Breast epithelium (tissue), 4 donors: ENCODE measurements around the gene LYRM9. TPM values are rescaled to one million over a fixed set of nuclear protein-coding genes. Genes with fewer than 3 reads are reported as not detected.

Experiments
- DNase-seq, 2 donors: peaks; one replicate each; pipeline ENCODE4 v3.0.0-alpha.2; 2019; ENCODE audit warnings: low spot score in 2 of 2
- H3K27ac ChIP-seq, 2 donors: fragments of 200-600 bp; sonication (generic) in 1 of 2; one replicate each; pipeline ENCODE4 v1.5.1; 2016 to 2019; ENCODE audit warnings: mild to moderate bottlenecking in 1 of 2
- H3K27me3 ChIP-seq, 2 donors: fragments of 200-600 bp; sonication (generic) in 1 of 2; one replicate each; pipeline versions ENCODE4 v1.5.1 to v1.6.0; 2017 to 2019; ENCODE audit warnings: control low read depth in 1 of 2, mild to moderate bottlenecking in 1 of 2
- H3K36me3 ChIP-seq: fragments of 200-600 bp; one replicate; pipeline ENCODE4 v1.5.1; 2019
- H3K4me1 ChIP-seq, 2 donors: fragments of 200-600 bp; sonication (generic); one replicate each; pipeline ENCODE4 v1.5.1; 2016 to 2019; ENCODE audit warnings: control low read depth in 1 of 2
- H3K4me3 ChIP-seq, 3 donors: fragments of 200-600 bp; sonication (generic); 1 replicate in 2 of 3; 2 replicates in 1 of 3; pipeline ENCODE4 v1.5.1; 2016 to 2019; ENCODE audit warnings: mild to moderate bottlenecking in 3 of 3, moderate library complexity in 2 of 3
- H3K9me3 ChIP-seq, 2 donors: fragments of 200-600 bp; sonication (generic) in 1 of 2; one replicate each; pipeline ENCODE4 v1.5.1; 2016 to 2019; ENCODE audit warnings: control low read depth in 1 of 2
- CTCF ChIP-seq, 3 donors: fragments of 450-650 bp; IDR thresholded peaks; one replicate each; pipeline ENCODE4 v1.5.1; 2016 to 2017; ENCODE audit warnings: antibody characterized with exemption in 3 of 3, mild to moderate bottlenecking in 3 of 3, moderate library complexity in 3 of 3
- POLR2A ChIP-seq: fragments of 450-650 bp; IDR thresholded peaks from one replicate; pipeline ENCODE4 v1.6.1; 2016; ENCODE audit warnings: antibody characterized with exemption, mild to moderate bottlenecking, moderate library complexity
- POLR2AphosphoS5 ChIP-seq, 3 donors: sonication (generic); formaldehyde crosslinking; IDR thresholded peaks; one replicate each; pipeline ENCODE4 v1.6.1; 2017; ENCODE audit warnings: antibody characterized with exemption in 3 of 3
- intact Hi-C: fragments of 100-400 bp; cut with DNase I; formaldehyde crosslinking; loops from one replicate; pipeline ENCODE4 v1.15.1; 2023; ENCODE audit warnings: low total_unique reads
- total RNA-seq, 3 donors: library from RNA; depleted of rRNA; stranded (reverse); fragments of >200 nt; gene quantifications; one replicate each; pipeline ENCODE4 v1.1.0, GENCODE V29; 2016

LYRM9 gene
- total RNA-seq, 3 donors from 2014 or later: 23.3 to 31.3 (median 31.2) TPM

DNA sequence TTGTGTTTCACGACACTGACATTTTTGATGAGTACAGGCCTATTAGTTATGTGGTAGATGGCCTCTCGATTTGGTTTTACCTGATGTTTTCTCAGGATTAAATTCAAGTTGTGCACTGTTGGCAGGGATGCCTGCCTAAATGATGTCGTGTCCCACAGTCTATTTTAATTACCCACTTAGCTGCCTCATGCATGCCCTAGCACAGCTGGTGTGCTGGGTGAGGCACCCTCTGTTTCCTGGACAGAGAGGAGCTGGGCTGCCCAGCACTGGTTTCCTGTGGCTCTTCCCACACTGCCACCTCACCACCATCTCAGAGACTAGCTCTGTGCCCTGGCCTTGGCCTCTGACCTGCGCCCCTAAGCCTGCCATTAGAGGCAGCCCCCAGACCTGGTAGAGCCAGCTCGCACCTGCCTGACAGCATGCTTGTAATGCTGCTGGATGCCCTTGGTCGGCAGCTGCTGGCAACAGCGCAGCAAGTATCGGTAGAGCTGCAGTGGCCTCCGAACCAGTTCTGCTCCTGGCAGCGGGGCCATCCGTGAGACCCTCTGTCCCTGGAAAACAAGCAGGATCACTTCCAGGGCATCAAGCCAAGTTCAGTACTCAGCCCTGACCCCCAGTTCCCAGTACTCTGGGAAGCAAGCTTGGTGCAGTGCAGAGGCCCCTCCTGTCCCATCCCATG lies 10.9 kb downstream of the LYRM9 start:
- H3K36me3 ChIP-seq: no peaks in the 10 kb centered on the region
- H3K4me3 ChIP-seq: no peak overlapping the region
- no peak for TF ChIP-seq CTCF (IDR thresholded peaks at IDR 0.05)
- TF ChIP-seq POLR2A: no peak
- TF ChIP-seq POLR2AphosphoS5 (IDR thresholded peaks at IDR 0.05): no peak
- intact Hi-C loops: no loop called here
- H3K27me3 ChIP-seq: no peaks in the 10 kb centered on the region
- peak in 1 of 2 donors; percentile 22 for DNase-seq
- H3K4me1 ChIP-seq: no peaks in the 10 kb centered on the region
- H3K27ac ChIP-seq: no peak overlapping the region
- no peaks in the 10 kb centered on the region for H3K9me3 ChIP-seq

GRCh38 chr17:27879987-27880608 lies 13.1 kb downstream of the LYRM9 start:
- no peaks in the 10 kb centered on the region for H3K4me1 ChIP-seq
- no peaks in the 10 kb centered on the region for H3K27me3 ChIP-seq
- H3K9me3 ChIP-seq: no peaks in the 10 kb centered on the region
- TF ChIP-seq POLR2AphosphoS5 (IDR thresholded peaks at IDR 0.05) (no peak), CTCF (IDR thresholded peaks at IDR 0.05) (peak; percentile 48 to 80 (median 78))
- no peak overlapping the region for H3K4me3 ChIP-seq
- no peaks in the 10 kb centered on the region for H3K36me3 ChIP-seq
- intact Hi-C loops: no loop called here
- no peak overlapping the region for H3K27ac ChIP-seq
- DNase-seq: peak; percentile 56 to 67

DNA sequence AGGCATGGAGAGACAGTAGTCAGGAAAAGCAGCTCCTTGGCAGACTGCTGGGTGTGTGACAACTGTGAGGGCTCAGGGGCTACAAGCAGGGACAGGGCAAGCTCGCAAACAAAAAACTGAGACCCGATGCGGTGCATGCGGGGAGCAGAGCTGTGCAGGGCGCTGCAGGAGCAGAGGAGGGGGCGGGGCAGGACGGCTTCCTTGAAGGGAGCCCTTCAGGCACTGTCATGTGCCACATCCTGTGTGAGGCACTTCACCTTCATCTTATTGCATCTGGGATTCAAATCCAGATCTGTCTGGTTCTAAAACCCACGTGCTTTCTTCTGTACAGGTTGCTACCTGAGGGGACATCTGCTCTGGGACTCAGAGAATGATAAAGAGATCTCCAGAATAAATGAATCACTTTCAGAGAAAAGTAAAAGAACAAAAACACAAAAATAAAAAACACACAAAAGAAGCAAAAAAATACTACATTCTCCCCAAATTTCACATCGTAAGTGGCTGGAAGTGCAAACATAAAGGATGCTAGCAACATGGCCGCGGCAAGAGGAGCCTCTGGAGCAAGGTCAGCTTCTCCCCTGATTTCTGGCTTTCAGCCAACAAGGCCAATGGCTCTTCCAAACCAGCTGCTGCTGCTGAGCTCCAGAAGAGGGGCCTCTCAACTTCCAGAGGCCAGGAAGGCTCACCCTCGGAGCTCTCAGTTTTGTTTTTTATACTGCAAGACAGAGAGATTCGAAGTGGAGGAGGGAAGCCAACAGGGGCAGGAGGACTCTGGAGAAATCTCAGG lies 14.2 kb downstream of the LYRM9 start:
- H3K36me3 ChIP-seq: no peaks in the 10 kb centered on the region

GRCh38 chr17:27873746-27874145 lies 19.4 kb downstream of the LYRM9 start:
- Histone ChIP-seq H3K4me1 (no peaks in the 10 kb centered on the region), H3K36me3 (no peaks in the 10 kb centered on the region), H3K27ac (no peak overlapping the region), H3K27me3 (no peaks in the 10 kb centered on the region), H3K4me3 (no peak overlapping the region), H3K9me3 (no peaks in the 10 kb centered on the region)
- intact Hi-C loops: no loop called here
- TF ChIP-seq POLR2AphosphoS5 (IDR thresholded peaks at IDR 0.05): no peak
- no peak for TF ChIP-seq CTCF (IDR thresholded peaks at IDR 0.05)
- TF ChIP-seq POLR2A: no peak
- DNase-seq: peak in 1 of 2 donors; percentile 33

More for the DNA sequence above, 14.2 kb downstream of the LYRM9 start:
- H3K9me3 ChIP-seq: no peaks in the 10 kb centered on the region
- H3K4me1 ChIP-seq: no peaks in the 10 kb centered on the region
- no peak for TF ChIP-seq POLR2A
- TF ChIP-seq CTCF (IDR thresholded peaks at IDR 0.05): no peak
- no peak for TF ChIP-seq POLR2AphosphoS5 (IDR thresholded peaks at IDR 0.05)
- H3K27ac ChIP-seq: no peak overlapping the region
- no peak overlapping the region for H3K4me3 ChIP-seq
- H3K27me3 ChIP-seq: no peaks in the 10 kb centered on the region
- intact Hi-C loops: no loop called here
- no peak for DNase-seq

- H3K4me3 ChIP-seq: no peak overlapping the region
- H3K36me3 ChIP-seq: no peaks in the 10 kb centered on the region
- H3K4me1 ChIP-seq: no peaks in the 10 kb centered on the region
- intact Hi-C loops: no loop called here
- no peak for DNase-seq
- TF ChIP-seq CTCF (IDR thresholded peaks at IDR 0.05) (no peak), POLR2A (no peak), POLR2AphosphoS5 (IDR thresholded peaks at IDR 0.05) (no peak)
- no peaks in the 10 kb centered on the region for H3K9me3 ChIP-seq
- H3K27me3 ChIP-seq: no peaks in the 10 kb centered on the region
- H3K27ac ChIP-seq: no peak overlapping the region
Observed at GRCh38 chr17:27873211-27873610, 20.0 kb downstream of the LYRM9 start.
